ENCODE measurements around the gene TMEM208.

TMEM208 gene

DNA sequence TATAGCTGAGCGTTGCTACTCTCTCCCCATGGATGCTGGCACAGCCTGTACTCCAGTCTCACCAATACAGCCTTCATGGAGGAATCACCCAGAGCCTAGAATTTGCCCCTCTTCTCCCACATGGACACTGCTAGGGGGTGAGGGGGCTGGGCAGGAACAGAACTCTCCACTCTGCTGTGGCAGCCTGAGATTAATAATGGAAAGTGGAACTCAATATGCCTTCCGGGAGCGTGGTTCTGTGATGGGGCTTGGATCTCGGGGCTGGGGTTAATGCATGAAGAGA, 23.1 kb downstream of the TMEM208 start:
- TF ChIP-seq Cebpa-rat (IDR thresholded peaks at IDR 0.05): no peak
- Histone ChIP-seq H3K4me1 (peaks cover 28 to 64% (median 55%) of the 10 kb centered on the region in 10 experiments), H3K36me3 (no peaks in the 10 kb centered on the region), H3K27me3 (peaks cover 23 to 32% (median 29%) of the 10 kb centered on the region in 11 experiments), H3K9ac (0 out of 22 replicates have a peak overlapping the region, but pooled peaks of 1 of the 11 experiments have one; percentile 86), H3K27ac (no peak overlapping the region), H3K9me3 (replicated peaks in 1 of 11) (no peaks in the 10 kb centered on the region), H4K20me1 (peaks cover 0 to 30% (median 12%) of the 10 kb centered on the region in 11 experiments; a peak in 15 of 22 replicates), H3K4me2 (peak overlapping the region in 10 of 11 experiments; percentile 92 to 100 (median 98); a peak in 19 of 22 replicates), H3K4me3 (no peak overlapping the region)

- Histone ChIP-seq H3K27ac (no peak overlapping the region), H3K4me2 (peak overlapping the region in 4 of 11 experiments; percentile 3 to 30 (median 18); a peak in 4 of 22 replicates), H3K4me3 (no peak overlapping the region), H3K36me3 (no peaks in the 10 kb centered on the region), H3K9me3 (replicated peaks in 1 of 11) (no peaks in the 10 kb centered on the region), H3K9ac (no peak overlapping the region), H4K20me1 (peaks cover 0 to 14% (median 0%) of the 10 kb centered on the region in 11 experiments; a peak in 2 of 22 replicates), H3K27me3 (peaks cover 23 to 32% (median 29%) of the 10 kb centered on the region in 11 experiments), H3K4me1 (peaks cover 18 to 45% (median 35%) of the 10 kb centered on the region in 10 experiments)
- TF ChIP-seq Cebpa-rat (IDR thresholded peaks at IDR 0.05): no peak
Measured at GRCh38 chr16:67252609-67253497, 25.9 kb downstream of the TMEM208 start.

GRCh38 chr16:67254801-67255552, 28.0 kb downstream of the TMEM208 start:
- H3K27me3 ChIP-seq: peaks cover 5 to 11% (median 8%) of the 10 kb centered on the region in 11 experiments
- H3K36me3 ChIP-seq: no peaks in the 10 kb centered on the region
- no peak for TF ChIP-seq Cebpa-rat (IDR thresholded peaks at IDR 0.05)
- no peak overlapping the region for H3K9ac ChIP-seq
- H4K20me1 ChIP-seq: peaks cover 0 to 7% (median 0%) of the 10 kb centered on the region in 11 experiments; a peak in 1 of 22 replicates
- H3K4me2 ChIP-seq: no peak overlapping the region; a peak in 2 of 22 replicates
- H3K4me1 ChIP-seq: peaks cover 4 to 24% (median 14%) of the 10 kb centered on the region in 10 experiments; a peak in 18 of 20 replicates
- H3K27ac ChIP-seq: no peak overlapping the region
- no peaks in the 10 kb centered on the region for H3K9me3 ChIP-seq (replicated peaks in 1 of 11)
- no peak overlapping the region for H3K4me3 ChIP-seq

DNA sequence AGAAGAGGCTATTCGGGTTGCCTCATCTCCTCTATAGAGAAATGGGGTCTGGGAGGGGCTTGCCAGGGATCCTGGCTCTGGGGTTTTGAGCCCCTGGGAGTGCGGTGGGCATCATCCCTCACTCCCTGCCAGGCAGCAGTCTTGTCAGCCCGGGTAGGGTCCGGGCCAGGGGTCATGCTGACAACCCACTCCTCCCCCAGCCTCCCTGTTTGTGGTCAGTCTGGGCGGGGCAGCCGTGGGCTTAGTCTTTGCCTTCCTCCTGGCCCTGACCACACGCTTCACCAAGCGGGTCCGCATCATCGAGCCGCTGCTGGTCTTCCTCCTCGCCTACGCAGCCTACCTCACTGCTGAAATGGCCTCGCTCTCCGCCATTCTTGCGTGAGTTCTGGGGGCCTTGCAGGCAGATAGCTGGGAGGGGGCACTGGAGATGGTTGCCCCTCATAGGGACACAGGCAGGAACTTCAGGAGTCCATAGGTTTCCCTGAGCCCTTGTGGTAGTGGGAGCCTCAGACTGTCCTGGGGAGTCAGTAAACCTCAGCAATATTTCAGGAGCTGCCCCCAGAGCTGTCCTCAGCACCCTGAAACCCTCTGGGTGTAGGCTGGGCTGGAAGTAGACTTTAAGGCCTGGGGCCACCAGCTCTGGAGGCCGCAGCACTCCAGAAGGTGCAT, 28.8 kb downstream of the TMEM208 start:
- H3K9ac ChIP-seq: no peak overlapping the region
- H3K4me2 ChIP-seq: peak overlapping the region in 2 of 11 experiments; percentile 23 to 27; a peak in 3 of 22 replicates
- no peak for TF ChIP-seq Cebpa-rat (IDR thresholded peaks at IDR 0.05)

DNA sequence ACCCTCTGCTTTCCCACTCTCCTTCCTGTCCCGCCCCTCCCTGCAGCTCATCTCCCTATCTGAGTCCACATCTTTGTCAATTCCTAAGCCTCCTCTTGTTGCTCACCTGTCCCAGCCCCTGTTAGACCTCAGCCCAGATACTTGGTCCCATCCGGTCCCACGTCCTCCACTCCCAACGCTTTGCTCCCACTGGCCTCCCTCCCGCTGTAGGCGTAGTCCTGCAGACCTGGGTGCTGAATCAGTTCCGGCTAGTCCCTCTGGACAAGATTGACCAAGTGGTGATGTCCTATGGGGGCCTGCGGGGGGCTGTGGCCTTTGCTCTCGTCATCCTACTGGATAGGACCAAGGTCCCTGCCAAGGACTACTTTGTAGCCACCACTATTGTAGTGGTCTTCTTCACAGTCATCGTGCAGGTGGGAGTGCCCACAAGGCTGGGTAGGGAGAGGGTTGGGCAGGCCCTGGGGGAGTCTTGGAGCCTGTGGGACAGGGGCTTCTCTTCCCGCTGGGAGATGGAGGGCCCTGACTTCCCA, 29.8 kb downstream of the TMEM208 start:
- Histone ChIP-seq H3K36me3 (no peaks in the 10 kb centered on the region), H3K9ac (no peak overlapping the region), H3K4me3 (no peak overlapping the region), H3K9me3 (replicated peaks in 1 of 11) (no peaks in the 10 kb centered on the region), H3K4me2 (no peak overlapping the region), H3K27me3 (no peaks in the 10 kb centered on the region), H4K20me1 (peaks cover 0 to 6% (median 0%) of the 10 kb centered on the region in 11 experiments; a peak in 1 of 22 replicates), H3K27ac (no peak overlapping the region), H3K4me1 (peaks cover 4 to 22% (median 16%) of the 10 kb centered on the region in 10 experiments; a peak in 13 of 20 replicates)
- TF ChIP-seq Cebpa-rat (IDR thresholded peaks at IDR 0.05): no peak

More for the DNA sequence above, 28.8 kb downstream of the TMEM208 start:
- Histone ChIP-seq H3K27ac (no peak overlapping the region), H3K36me3 (no peaks in the 10 kb centered on the region), H4K20me1 (peaks cover 0 to 6% (median 0%) of the 10 kb centered on the region in 11 experiments; a peak in 1 of 22 replicates), H3K4me1 (peaks cover 4 to 21% (median 12%) of the 10 kb centered on the region in 10 experiments; a peak in 15 of 20 replicates), H3K27me3 (peaks cover 0 to 4% (median 1%) of the 10 kb centered on the region in 11 experiments; a peak in 13 of 22 replicates), H3K9me3 (replicated peaks in 1 of 11) (no peaks in the 10 kb centered on the region), H3K4me3 (no peak overlapping the region)

GRCh38 chr16:67257486-67258160, 30.7 kb downstream of the TMEM208 start:
- Histone ChIP-seq H3K36me3 (no peaks in the 10 kb centered on the region), H3K4me3 (no peak overlapping the region), H3K27ac (no peak overlapping the region), H3K4me1 (peaks cover 1 to 18% (median 14%) of the 10 kb centered on the region in 10 experiments; a peak in 13 of 20 replicates), H3K4me2 (no peak overlapping the region), H3K27me3 (no peaks in the 10 kb centered on the region), H3K9ac (no peak overlapping the region; a peak in 1 of 22 replicates), H4K20me1 (peaks cover 0 to 6% (median 0%) of the 10 kb centered on the region in 11 experiments; a peak in 1 of 22 replicates), H3K9me3 (replicated peaks in 1 of 11) (no peaks in the 10 kb centered on the region)
- no peak for TF ChIP-seq Cebpa-rat (IDR thresholded peaks at IDR 0.05)

GRCh38 chr16:67258161-67258835, 31.4 kb downstream of the TMEM208 start:
- no peaks in the 10 kb centered on the region for H3K27me3 ChIP-seq
- no peaks in the 10 kb centered on the region for H3K9me3 ChIP-seq (replicated peaks in 1 of 11)
- H3K4me1 ChIP-seq: peaks cover 0 to 15% (median 10%) of the 10 kb centered on the region in 10 experiments; a peak in 13 of 20 replicates
- H3K4me2 ChIP-seq: no peak overlapping the region
- H3K27ac ChIP-seq: no peak overlapping the region
- TF ChIP-seq Cebpa-rat (IDR thresholded peaks at IDR 0.05): no peak
- no peak overlapping the region for H3K4me3 ChIP-seq
- H4K20me1 ChIP-seq: peaks cover 0 to 6% (median 0%) of the 10 kb centered on the region in 11 experiments; a peak in 1 of 22 replicates
- H3K9ac ChIP-seq: peak overlapping the region in 2 of 11 experiments; percentile 4 to 11; a peak in 2 of 22 replicates
- H3K36me3 ChIP-seq: no peaks in the 10 kb centered on the region
